K562 (cell line): ENCODE data around the gene AGRN. TPM values are rescaled to one million over a fixed set of nuclear protein-coding genes. Genes with fewer than 3 reads are reported as not detected.

Experiments
- ARNT ChIP-seq, 2 experiments: fragments of 450-650 bp; IDR thresholded peaks; 2 replicates each; pipeline ENCODE4 v1.6.1; 2016; ENCODE audit warnings: mild to moderate bottlenecking in 1 of 2
- CEBPG ChIP-seq, 3 experiments: fragments of 200-800 bp in 1 of 3; sonication (Bioruptor generic) in 1 of 3; sonication (generic) in 1 of 3; formaldehyde crosslinking in 1 of 3; IDR thresholded peaks in 2 of 3; conservative IDR thresholded peaks in 1 of 3; 2 replicates each; pipeline versions ENCODE4 v1.6.1 to v1.8.0; 2016 to 2022; ENCODE audit warnings: missing compliant biosample characterization in 2 of 3, missing genetic modification characterization in 2 of 3, mild to moderate bottlenecking in 1 of 3, missing genetic modification reagents in 1 of 3
- CXXC5 ChIP-seq: fragments of 250-450 bp; sonication (Bioruptor Pico); IDR thresholded peaks from 2 replicates; pipeline ENCODE4 v1.8.0; 2022; ENCODE audit warnings: inconsistent platforms, mild to moderate bottlenecking, moderate library complexity
- HMG20A ChIP-seq: fragments of 450-650 bp; formaldehyde crosslinking; conservative IDR thresholded peaks from 2 replicates; pipeline ENCODE4 v1.4.0; 2020; ENCODE audit warnings: mild to moderate bottlenecking, mixed read lengths
- HNRNPLL ChIP-seq: fragments of 200-400 bp; formaldehyde crosslinking; IDR thresholded peaks from 2 replicates; pipeline ENCODE4 v1.6.1; 2017; ENCODE audit warnings: low read length, low read depth, mild to moderate bottlenecking; ENCODE audit not compliant: poor library complexity, severe bottlenecking
- JUN ChIP-seq, 2 experiments: sonication (generic) in 1 of 2; formaldehyde crosslinking in 1 of 2; IDR thresholded peaks; 2 replicates each; pipeline versions ENCODE4 v1.6.1 to v1.8.0; 2012 to 2022; ENCODE audit warnings: borderline replicate concordance in 2 of 2, mild to moderate bottlenecking in 2 of 2, improper control_type of control experiment in 1 of 2, low read depth in 1 of 2, low read length in 1 of 2, missing genetic modification reagents in 1 of 2
- NCOR1 ChIP-seq: fragments of 450-650 bp; IDR thresholded peaks from 2 replicates; pipeline ENCODE4 v1.6.1; 2016; ENCODE audit warnings: mild to moderate bottlenecking, moderate library complexity
- NFE2 ChIP-seq: IDR thresholded peaks from 2 replicates; pipeline ENCODE4 v1.6.1; 2014; ENCODE audit warnings: antibody characterized with exemption, low read depth
- POLR2A ChIP-seq: fragments of 450-650 bp; conservative IDR thresholded peaks from 2 replicates; pipeline ENCODE4 v1.6.1; 2016
- PPARD ChIP-seq: fragments of 250-450 bp; sonication (Bioruptor Pico); IDR thresholded peaks from 2 replicates; pipeline ENCODE4 v1.8.0; 2022; ENCODE audit warnings: inconsistent platforms, mild to moderate bottlenecking, moderate library complexity
- PRMT5 ChIP-seq: sonication (generic); formaldehyde crosslinking; IDR thresholded peaks from 2 replicates; pipeline ENCODE4 v1.5.0; 2020; ENCODE audit warnings: missing genetic modification reagents
- PTRF ChIP-seq: fragments of 450-650 bp; IDR thresholded peaks from 2 replicates; pipeline ENCODE4 v1.6.1; 2016; ENCODE audit warnings: mild to moderate bottlenecking, missing genetic modification characterization, missing compliant biosample characterization
- RBFOX2 ChIP-seq: fragments of 200-400 bp; formaldehyde crosslinking; IDR thresholded peaks from 2 replicates; pipeline ENCODE4 v1.6.1; 2017; ENCODE audit warnings: low read depth, mild to moderate bottlenecking, low read length, moderate library complexity
- RBM22 ChIP-seq: fragments of 200-400 bp; formaldehyde crosslinking; IDR thresholded peaks from 2 replicates; pipeline ENCODE4 v1.6.1; 2018; ENCODE audit warnings: low read length, low read depth; ENCODE audit not compliant: poor library complexity, severe bottlenecking
- SIRT6 ChIP-seq: IDR thresholded peaks from one replicate; pipeline ENCODE4 v1.6.1; 2012; ENCODE audit warnings: low read depth, mild to moderate bottlenecking, control low read depth, inconsistent platforms, low read length, moderate library complexity
- SRSF1 ChIP-seq: fragments of 200-400 bp; formaldehyde crosslinking; IDR thresholded peaks from 2 replicates; pipeline ENCODE4 v1.6.1; 2017; ENCODE audit warnings: mild to moderate bottlenecking, low read depth, low read length, moderate library complexity
- STAT6 ChIP-seq: sonication (generic); formaldehyde crosslinking; IDR thresholded peaks from 2 replicates; pipeline ENCODE4 v1.8.1; 2023; ENCODE audit warnings: mild to moderate bottlenecking, missing genetic modification reagents
- TAL1 ChIP-seq: fragments of 450-650 bp; IDR thresholded peaks from 2 replicates; pipeline ENCODE4 v1.6.1; 2016; ENCODE audit warnings: mild to moderate bottlenecking
- TBL1XR1 ChIP-seq, 2 experiments: IDR thresholded peaks; 2 replicates each; pipeline ENCODE4 v1.6.1; 2012; ENCODE audit warnings: improper control_type of control experiment in 2 of 2, low read length in 2 of 2, mild to moderate bottlenecking in 1 of 2
- ZNF347 ChIP-seq: fragments of 450-650 bp; formaldehyde crosslinking; IDR thresholded peaks from 2 replicates; pipeline ENCODE4 v1.4.0; 2020; ENCODE audit warnings: low read depth, mild to moderate bottlenecking, moderate library complexity
- ZNF408 ChIP-seq: fragments of 250-450 bp; sonication (Bioruptor Pico); IDR thresholded peaks from 2 replicates; pipeline ENCODE4 v1.4.0; 2020; ENCODE audit warnings: low read depth, mild to moderate bottlenecking, moderate library complexity
- ZNF561 ChIP-seq: fragments of 450-650 bp; formaldehyde crosslinking; conservative IDR thresholded peaks from 2 replicates; pipeline ENCODE4 v1.4.0; 2020; ENCODE audit warnings: mild to moderate bottlenecking, moderate library complexity
- ZNF696 ChIP-seq: fragments of 250-450 bp; sonication (Bioruptor Pico); conservative IDR thresholded peaks from 2 replicates; pipeline ENCODE4 v1.4.0; 2020; ENCODE audit warnings: mild to moderate bottlenecking, moderate library complexity
- polyA plus RNA-seq, 8 experiments: library from polyadenylated mRNA; depleted of rRNA in 4 of 8; stranded (reverse) in 5 of 8; unstranded in 3 of 8; fragments of >200 nt; fragmentation: Nextera tagmentation in 2 of 8; fragmentation: Illumina TruSeq in 1 of 8; extraction: Ambion mirVana in 2 of 8; extraction: Trizol in 1 of 8; gene quantifications; 2 replicates each; pipeline versions ENCODE4 v1.2.1 to v1.2.3, GENCODE V29; 2011 to 2014; ENCODE audit warnings: inconsistent platforms in 1 of 8, missing spikeins in 1 of 8
- total RNA-seq, 7 experiments: library from RNA; depleted of rRNA in 6 of 7; stranded (reverse); fragments of >200 nt in 6 of 7; fragmentation: Illumina TruSeq in 2 of 7; extraction: Trizol in 2 of 7; gene quantifications; 2 replicates each; pipeline versions ENCODE4 v1.2.1 to v1.2.3, GENCODE V29; 2011 to 2021; ENCODE audit warnings: low replicate concordance in 1 of 7
- TF ChIP-seq, protein P1 (sequence below): conservative IDR thresholded peaks from 2 replicates; pipeline ENCODE4 v1.6.1; 2011; ENCODE audit warnings: low read depth, mild to moderate bottlenecking, low read length; ENCODE audit not compliant: control insufficient read depth

AGRN gene
- total and polyA plus RNA-seq, 9 of the 15 experiments (the other 6 are each of a cell fraction or from before 2014, with no cell fraction given), result 0.04 to 111 (median 18.1) TPM

GRCh38 chr1:1000357-1001056, 19.4 kb upstream of the AGRN start (continued):
- TF ChIP-seq RBM22 (peak; percentile 39), HNRNPLL (peak; percentile 60), ZNF408 (CRISPR knock-in tag) (no peak), NFE2 (no peak), SRSF1 (no peak), ARNT (IDR thresholded peaks at IDR 0.05) (no peak), ZNF696 (CRISPR knock-in tag) (no peak), TAL1 (no peak), CXXC5 (CRISPR knock-in tag) (peak; percentile 99), TBL1XR1 (IDR thresholded peaks at IDR 0.05; ENCODE audit: low read length in 2 of 2) (peak; percentile 78 to 99; a peak in 3 of 4 replicates), JUN (IDR thresholded peaks at IDR 0.05; ENCODE audit: borderline replicate concordance, low read depth, low read length) (peak; percentile 100), JUN (CRISPR knock-in tag; IDR thresholded peaks at IDR 0.05; ENCODE audit: borderline replicate concordance) (peak; percentile 100), PTRF (tag) (no peak), ZNF561 (no peak), POLR2A (peak; percentile 83), ZNF347 (CRISPR knock-in tag) (0 out of 2 replicates have a peak, but pooled peaks have one; percentile 40), PPARD (CRISPR knock-in tag) (no peak), PRMT5 (CRISPR knock-in tag) (no peak), RBFOX2 (peak; percentile 95), NCOR1 (peak; percentile 70), HMG20A (CRISPR knock-in tag) (no peak), CEBPG (CRISPR knock-in tag; IDR thresholded peaks at IDR 0.05) (peak; percentile 98), CEBPG (tag; conservative IDR thresholded peaks at IDR 0.05 in 1 of 2, IDR thresholded peaks at IDR 0.05 in 1 of 2) (peak; percentile 97), SIRT6 (no peak), STAT6 (CRISPR knock-in tag) (peak; percentile 97)
- TF ChIP-seq, protein P1, sequence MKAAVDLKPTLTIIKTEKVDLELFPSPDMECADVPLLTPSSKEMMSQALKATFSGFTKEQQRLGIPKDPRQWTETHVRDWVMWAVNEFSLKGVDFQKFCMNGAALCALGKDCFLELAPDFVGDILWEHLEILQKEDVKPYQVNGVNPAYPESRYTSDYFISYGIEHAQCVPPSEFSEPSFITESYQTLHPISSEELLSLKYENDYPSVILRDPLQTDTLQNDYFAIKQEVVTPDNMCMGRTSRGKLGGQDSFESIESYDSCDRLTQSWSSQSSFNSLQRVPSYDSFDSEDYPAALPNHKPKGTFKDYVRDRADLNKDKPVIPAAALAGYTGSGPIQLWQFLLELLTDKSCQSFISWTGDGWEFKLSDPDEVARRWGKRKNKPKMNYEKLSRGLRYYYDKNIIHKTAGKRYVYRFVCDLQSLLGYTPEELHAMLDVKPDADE, result peak; percentile 54; the same call in 1 of the 2 replicates
